ENCODE results near the gene NR4A3.

DNA sequence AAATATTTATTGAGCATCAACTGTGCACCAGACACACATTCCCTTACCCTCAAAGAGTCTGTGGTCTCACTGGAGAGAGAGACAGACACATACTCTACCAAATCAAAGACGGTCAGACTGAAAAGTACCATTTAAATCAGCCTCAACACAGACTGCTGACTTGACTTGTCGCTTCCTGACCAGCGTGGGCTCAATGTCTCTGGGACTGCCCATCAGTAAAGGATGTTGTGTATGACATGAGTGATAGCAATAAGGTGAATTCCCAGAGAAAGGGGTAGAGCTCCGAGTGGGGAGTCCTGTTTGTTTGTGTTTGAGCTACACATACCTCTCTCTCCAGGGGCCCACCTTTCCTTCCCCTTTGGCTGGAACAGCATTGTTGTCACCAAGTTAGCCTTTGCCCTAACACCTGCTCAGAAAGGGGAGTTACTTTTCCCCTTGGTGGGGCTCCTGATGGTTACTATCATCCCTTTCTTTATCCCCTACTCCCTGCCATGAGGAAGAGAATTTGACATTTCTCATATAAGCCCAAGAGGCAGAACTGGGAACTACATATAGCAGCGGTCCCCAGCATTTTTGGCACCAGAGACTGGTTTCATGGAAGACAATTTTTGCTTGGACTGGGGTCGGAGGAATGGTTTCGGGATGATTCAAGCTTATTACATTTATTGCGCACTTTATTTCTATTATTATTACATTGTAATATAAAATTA is 33.9 kb downstream of the NR4A3 start:
- TF ChIP-seq, protein P1, sequence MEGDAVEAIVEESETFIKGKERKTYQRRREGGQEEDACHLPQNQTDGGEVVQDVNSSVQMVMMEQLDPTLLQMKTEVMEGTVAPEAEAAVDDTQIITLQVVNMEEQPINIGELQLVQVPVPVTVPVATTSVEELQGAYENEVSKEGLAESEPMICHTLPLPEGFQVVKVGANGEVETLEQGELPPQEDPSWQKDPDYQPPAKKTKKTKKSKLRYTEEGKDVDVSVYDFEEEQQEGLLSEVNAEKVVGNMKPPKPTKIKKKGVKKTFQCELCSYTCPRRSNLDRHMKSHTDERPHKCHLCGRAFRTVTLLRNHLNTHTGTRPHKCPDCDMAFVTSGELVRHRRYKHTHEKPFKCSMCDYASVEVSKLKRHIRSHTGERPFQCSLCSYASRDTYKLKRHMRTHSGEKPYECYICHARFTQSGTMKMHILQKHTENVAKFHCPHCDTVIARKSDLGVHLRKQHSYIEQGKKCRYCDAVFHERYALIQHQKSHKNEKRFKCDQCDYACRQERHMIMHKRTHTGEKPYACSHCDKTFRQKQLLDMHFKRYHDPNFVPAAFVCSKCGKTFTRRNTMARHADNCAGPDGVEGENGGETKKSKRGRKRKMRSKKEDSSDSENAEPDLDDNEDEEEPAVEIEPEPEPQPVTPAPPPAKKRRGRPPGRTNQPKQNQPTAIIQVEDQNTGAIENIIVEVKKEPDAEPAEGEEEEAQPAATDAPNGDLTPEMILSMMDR (IDR thresholded peaks at IDR 0.05): no peak
- TF ChIP-seq POLR2A (IDR thresholded peaks at IDR 0.05): no peak

Data from Peyer's patch (tissue), 4 donors.